Measurements from ENCODE around the gene SLC25A33.
A peak's percentile ranks its signal among the peaks of the same experiment; 100 is the strongest.

DNA sequence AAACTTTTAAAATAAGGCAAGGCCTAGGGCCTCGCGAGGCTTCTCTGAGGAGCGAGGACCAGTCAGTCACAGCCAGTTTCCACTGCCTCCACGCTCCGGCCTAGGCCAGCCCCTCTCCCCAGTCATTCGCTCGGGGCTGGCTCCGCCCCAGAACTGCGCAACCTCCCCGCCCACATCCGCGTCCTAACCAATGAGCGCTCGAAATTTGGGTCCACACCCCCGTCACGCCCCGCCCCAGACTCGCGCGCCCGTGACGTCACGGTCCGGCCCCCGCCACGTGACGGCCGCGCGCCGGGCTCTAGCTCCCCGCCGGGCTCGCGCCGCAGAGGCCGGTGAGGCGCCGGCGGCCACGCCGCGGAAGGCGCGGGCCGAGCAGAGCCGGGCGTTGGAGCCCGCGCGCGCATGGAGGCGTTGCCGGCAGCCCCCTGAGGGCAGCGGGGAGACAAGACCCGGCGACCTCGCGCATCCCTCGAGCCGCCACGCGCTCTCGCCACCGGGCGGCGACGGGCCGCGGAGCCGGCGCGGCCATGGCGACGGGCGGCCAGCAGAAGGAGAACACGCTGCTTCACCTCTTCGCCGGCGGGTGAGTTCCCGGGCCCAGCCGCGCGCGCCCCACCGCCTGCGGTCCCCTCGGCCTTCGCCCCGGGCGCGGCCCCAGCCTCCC lies at the start of gene SLC25A33:
- TF ChIP-seq POLR2AphosphoS5 (IDR thresholded peaks at IDR 0.05; ENCODE audit: borderline replicate concordance, low read depth, low read length), result peak; percentile 86
- no peak for TF ChIP-seq EZH2 (IDR thresholded peaks at IDR 0.05)
